NCI-H1092 treated with DMSO at 0.1 percent for 48 hours (cell line): ENCODE data around the gene RNF26.

Source experiments
- DNase-seq: peaks from one replicate; lab custom pipeline; 2025; lab: John Stamatoyannopoulos, UW

RNF26 gene

GRCh38 chr11:119316016-119316728 is 18.2 kb upstream of the RNF26 start:
- DNase-seq = peak; percentile 76

GRCh38 chr11:119316729-119317591 is 17.4 kb upstream of the RNF26 start, which contains the start of gene MCAM:
Gene MCAM (minus strand): TSS chr11:119317130. CDS start chr11:119317101, 29 bp downstream.
- DNase-seq = peak; percentile 43

- no peak for DNase-seq
These were observed 16.6 kb upstream of the RNF26 start for GRCh38 chr11:119317592-119318239.

GRCh38 chr11:119318240-119319135 is 15.8 kb upstream of the RNF26 start:
- DNase-seq = peak; percentile 14

- no peak for DNase-seq
These were observed 15.1 kb upstream of the RNF26 start for GRCh38 chr11:119319136-119319699.

- no peak for DNase-seq
These were observed 14.6 kb upstream of the RNF26 start for GRCh38 chr11:119319700-119320239.

- DNase-seq = no peak
These were observed 14.0 kb upstream of the RNF26 start for GRCh38 chr11:119320240-119320775.

GRCh38 chr11:119320776-119321524 is 13.4 kb upstream of the RNF26 start:
- peak; percentile 18 for DNase-seq

- DNase-seq = no peak
These were observed 12.0 kb upstream of the RNF26 start for GRCh38 chr11:119322360-119322739.

- no peak for DNase-seq
These were observed 11.3 kb upstream of the RNF26 start for GRCh38 chr11:119322921-119323531.

- peak; percentile 72 for DNase-seq
These were observed 10.7 kb upstream of the RNF26 start for GRCh38 chr11:119323532-119324033.

- DNase-seq = no peak
These were observed 10.1 kb upstream of the RNF26 start for GRCh38 chr11:119324189-119324588.

GRCh38 chr11:119329320-119329719 is 5.0 kb upstream of the RNF26 start:
- no peak for DNase-seq

- DNase-seq = no peak
These were observed 4.1 kb upstream of the RNF26 start for GRCh38 chr11:119330237-119330636.

- no peak for DNase-seq
These were observed 2.1 kb upstream of the RNF26 start for GRCh38 chr11:119332111-119332765.

- DNase-seq = no peak
These were observed 846 bp downstream of the RNF26 start for GRCh38 chr11:119335091-119335654.

GRCh38 chr11:119335655-119336543 is 1.6 kb downstream of the RNF26 start:
- DNase-seq = no peak
